OCI-LY7 (cell line): Measurements from ENCODE around the gene DENND1A.

Source experiments
- CTCF ChIP-seq: fragments of 200-600 bp; sonication (generic); conservative IDR thresholded peaks from 2 replicates; pipeline ENCODE4 v1.5.1; 2014; ENCODE audit warnings: mild to moderate bottlenecking, antibody characterized with exemption, low read length, moderate library complexity, mixed read lengths
- EZH2phosphoT487 ChIP-seq: fragments of 200-600 bp; sonication (generic); IDR thresholded peaks from 2 replicates; pipeline ENCODE4 v1.6.1; 2018; ENCODE audit warnings: low read depth, borderline replicate concordance, mild to moderate bottlenecking, mixed run types, antibody characterized with exemption, low read length, moderate library complexity, mixed read lengths

- no peak for TF ChIP-seq CTCF
- TF ChIP-seq EZH2phosphoT487 = no peak
Measured at GRCh38 chr9:123957168-123957721, 27.3 kb upstream of the DENND1A start.
